ENCODE results near the gene TMEM52B. TPM values are rescaled to one million over a fixed set of nuclear protein-coding genes. Genes with fewer than 3 reads are reported as not detected.

Gene TMEM52B
- total and polyA plus RNA-seq, 9 of the 15 experiments (the other 6 are each of a cell fraction or from before 2014, with no cell fraction given): not detected

DNA sequence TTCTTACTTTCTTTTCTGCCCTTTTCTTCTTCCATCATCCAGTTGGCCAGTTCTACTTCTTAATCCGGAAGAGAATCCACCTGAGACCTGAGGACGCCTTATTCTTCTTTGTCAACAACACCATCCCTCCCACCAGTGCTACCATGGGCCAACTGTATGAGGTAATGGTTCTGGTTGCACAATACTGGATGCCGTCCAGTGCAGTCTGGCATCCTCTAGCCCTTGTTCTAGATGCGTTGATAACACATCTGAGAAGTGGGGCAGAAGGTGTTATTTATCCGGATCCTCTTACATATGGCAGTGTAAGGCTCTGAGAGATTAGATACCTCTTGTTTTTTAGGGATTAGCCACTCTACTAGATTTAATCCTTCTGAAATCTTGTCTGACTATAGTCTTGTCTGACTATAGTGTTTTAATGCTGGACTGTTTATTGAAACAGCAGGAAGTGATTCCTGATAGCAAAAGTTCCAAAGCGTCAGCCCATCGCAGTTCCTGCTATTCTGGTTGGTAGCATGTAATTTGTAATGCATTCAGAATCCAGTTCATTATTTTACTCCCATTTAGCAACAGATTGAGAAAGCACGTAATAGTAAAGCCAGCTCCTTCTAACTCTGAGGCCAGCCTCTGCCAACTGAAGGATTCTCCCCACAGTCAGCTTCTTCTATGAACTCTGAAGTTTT, 41.7 kb downstream of the TMEM52B start:
- ATAC-seq (no peak), DNase-seq (ENCODE audit: extremely low read depth in 1 of 4, low spot score in 3 of 4) (no peak), FAIRE-seq (no peak)
- no peak overlapping the region for H2AFZ ChIP-seq (ENCODE audit: low read depth, low read length)
- no peaks in the 10 kb centered on the region for H3K9me1 ChIP-seq (ENCODE audit: control insufficient read depth, insufficient read depth, low read length)
- 72% methylated on average over 7 of the region's 8 CpGs for WGBS (ENCODE audit: insufficient coverage, low coverage, missing lambda C conversion rate)
- intact Hi-C loops (cut with micrococcal nuclease) (no loop called here), in situ Hi-C loops (cut with MboI) (no loop called here)
- H4K20me1 ChIP-seq (replicated peaks; ENCODE audit: control insufficient read depth, insufficient read depth, low read length): no peaks in the 10 kb centered on the region
- H3K9me3 ChIP-seq (replicated peaks; ENCODE audit: control insufficient read depth, insufficient read depth, low read depth, low read length): no peaks in the 10 kb centered on the region
- peaks cover 1 to 5% of the 10 kb centered on the region in 2 experiments for H3K4me1 ChIP-seq (replicated peaks in 1 of 2; ENCODE audit: control insufficient read depth in 2 of 2, insufficient read depth in 2 of 2, low read length in 2 of 2)
- H3K27me3 ChIP-seq (ENCODE audit: control insufficient read depth in 2 of 2, insufficient read depth in 2 of 2, low read length in 2 of 2): no peaks in the 10 kb centered on the region
- H3K9ac ChIP-seq (ENCODE audit: insufficient read depth in 1 of 2, low read depth in 2 of 2, low read length in 2 of 2): no peak overlapping the region
- H3K27ac ChIP-seq (ENCODE audit: extremely low read depth, low read depth, low read length): no peak overlapping the region
- peaks cover 10% of the 10 kb centered on the region; the same call in 2 of the 3 replicates for H3K36me3 ChIP-seq (ENCODE audit: control insufficient read depth, insufficient read depth, low read length)
- H3K79me2 ChIP-seq (ENCODE audit: control insufficient read depth, insufficient read depth, low read length): peaks cover 1% of the 10 kb centered on the region; the same call in 2 of the 3 replicates
- TF ChIP-seq TCF7L2 (IDR thresholded peaks at IDR 0.05; ENCODE audit: low read depth, low read length): no peak
- TF ChIP-seq CEBPB (tag; IDR thresholded peaks at IDR 0.05): peak; percentile 72
- TF ChIP-seq, protein P1, sequence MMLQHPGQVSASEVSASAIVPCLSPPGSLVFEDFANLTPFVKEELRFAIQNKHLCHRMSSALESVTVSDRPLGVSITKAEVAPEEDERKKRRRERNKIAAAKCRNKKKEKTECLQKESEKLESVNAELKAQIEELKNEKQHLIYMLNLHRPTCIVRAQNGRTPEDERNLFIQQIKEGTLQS (IDR thresholded peaks at IDR 0.05): no peak
- TF ChIP-seq, protein P1 (CRISPR knock-in tag; conservative IDR thresholded peaks at IDR 0.05): no peak
- BruUV-seq (replicated peaks): no TSS peak
- H3K4me3 ChIP-seq: no peak overlapping the region
- ChIA-PET POLR2A (no interaction called here), CTCF (ENCODE audit: low intra/inter-chr PET ratio) (no interaction called here)
- H3K4me2 ChIP-seq (ENCODE audit: insufficient read depth, low read length): no peak overlapping the region

DNA sequence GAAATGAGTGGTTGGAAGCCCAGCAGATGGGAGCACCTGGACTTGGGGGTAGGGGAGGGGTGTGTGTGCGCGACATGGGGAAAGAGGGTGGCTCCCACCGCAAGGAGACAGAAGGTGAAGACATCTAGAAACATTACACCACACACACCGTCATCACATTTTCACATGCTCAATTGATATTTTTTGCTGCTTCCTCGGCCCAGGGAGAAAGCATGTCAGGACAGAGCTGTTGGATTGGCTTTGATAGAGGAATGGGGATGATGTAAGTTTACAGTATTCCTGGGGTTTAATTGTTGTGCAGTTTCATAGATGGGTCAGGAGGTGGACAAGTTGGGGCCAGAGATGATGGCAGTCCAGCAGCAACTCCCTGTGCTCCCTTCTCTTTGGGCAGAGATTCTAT, 43.0 kb downstream of the TMEM52B start:
- no peak overlapping the region for H3K9ac ChIP-seq (ENCODE audit: insufficient read depth in 1 of 2, low read depth in 2 of 2, low read length in 2 of 2)
- BruUV-seq (replicated peaks): no TSS peak
- H2AFZ ChIP-seq (ENCODE audit: low read depth, low read length): no peak overlapping the region
- no peaks in the 10 kb centered on the region for H3K27me3 ChIP-seq (ENCODE audit: control insufficient read depth in 2 of 2, insufficient read depth in 2 of 2, low read length in 2 of 2)
- WGBS (ENCODE audit: insufficient coverage, low coverage, missing lambda C conversion rate): 76% methylated on average over 4 of the region's 5 CpGs
- H3K36me3 ChIP-seq (ENCODE audit: control insufficient read depth, insufficient read depth, low read length): peaks cover 10% of the 10 kb centered on the region; the same call in 2 of the 3 replicates
- no peak for ATAC-seq
- H3K27ac ChIP-seq (ENCODE audit: extremely low read depth, low read depth, low read length): no peak overlapping the region
- DNase-seq (ENCODE audit: extremely low read depth in 1 of 4, low spot score in 3 of 4): no peak
- no peaks in the 10 kb centered on the region for H3K79me2 ChIP-seq (ENCODE audit: control insufficient read depth, insufficient read depth, low read length)
- TF ChIP-seq PML (IDR thresholded peaks at IDR 0.05; ENCODE audit: low read length) (no peak), GATA2 (CRISPR knock-in tag; IDR thresholded peaks at IDR 0.05) (no peak), STAG1 (CRISPR knock-in tag; IDR thresholded peaks at IDR 0.05; ENCODE audit: borderline replicate concordance) (no peak), ZNF121 (CRISPR knock-in tag; conservative IDR thresholded peaks at IDR 0.05) (no peak), CBFA2T3 (IDR thresholded peaks at IDR 0.05) (no peak), ZSCAN32 (CRISPR knock-in tag; IDR thresholded peaks at IDR 0.05) (no peak), ZC3H11A (IDR thresholded peaks at IDR 0.05; ENCODE audit: low read depth, low read length) (no peak), MCM2 (IDR thresholded peaks at IDR 0.05; ENCODE audit: low read depth) (no peak)
- no peak for FAIRE-seq
- no peak overlapping the region for H3K4me2 ChIP-seq (ENCODE audit: insufficient read depth, low read length)
- in situ Hi-C loops (cut with MboI): no loop called here
- no peaks in the 10 kb centered on the region for H3K9me1 ChIP-seq (ENCODE audit: control insufficient read depth, insufficient read depth, low read length)
- H3K4me1 ChIP-seq (replicated peaks in 1 of 2; ENCODE audit: control insufficient read depth in 2 of 2, insufficient read depth in 2 of 2, low read length in 2 of 2): no peaks in the 10 kb centered on the region; a peak in 1 of 5 replicates
- no peak overlapping the region for H3K4me3 ChIP-seq
- no peaks in the 10 kb centered on the region for H3K9me3 ChIP-seq (replicated peaks; ENCODE audit: control insufficient read depth, insufficient read depth, low read depth, low read length)
- H4K20me1 ChIP-seq (replicated peaks; ENCODE audit: control insufficient read depth, insufficient read depth, low read length): no peaks in the 10 kb centered on the region
- intact Hi-C loops (cut with micrococcal nuclease): no loop called here
- ChIA-PET POLR2A (interaction anchor here (2.3 kb wide), 1 partner anchor 9 kb away, joined by 6 read pairs; the partner anchor contains the start of gene GABARAPL1), CTCF (ENCODE audit: low intra/inter-chr PET ratio) (no interaction called here)

Measured in K562 (cell line).